Adrenal gland (tissue), 12 donors: ENCODE data around the gene CNTNAP2. TPM values are rescaled to one million over a fixed set of nuclear protein-coding genes. Genes with fewer than 3 reads are reported as not detected.

Experiments used
- DNase-seq, 7 donors: peaks; one replicate each; pipeline ENCODE4 v3.0.0-alpha.2; 2019 to 2020
- H3K27ac ChIP-seq, 5 donors: fragments of 200-600 bp; sonication (generic) in 4 of 5; 1 replicate in 3 of 5; 2 replicates in 2 of 5; pipeline versions ENCODE4 v1.5.1 to v1.8.0; 2016 to 2020; ENCODE audit warnings: mild to moderate bottlenecking in 1 of 5
- H3K27me3 ChIP-seq: fragments of 200-600 bp; 2 replicates; pipeline ENCODE4 v1.8.0; 2021
- H3K36me3 ChIP-seq, 2 donors: fragments of 200-600 bp; replicated peaks in 1 of 2; 1 replicate in 1 of 2; 2 replicates in 1 of 2; pipeline versions ENCODE4 v1.5.1 to v1.8.0; 2018 to 2022
- H3K4me1 ChIP-seq, 2 donors: fragments of 200-600 bp; replicated peaks in 1 of 2; 1 replicate in 1 of 2; 2 replicates in 1 of 2; pipeline versions ENCODE4 v1.5.1 to v1.8.0; 2018 to 2021
- H3K4me3 ChIP-seq, 4 donors: fragments of 200-600 bp; sonication (generic) in 3 of 4; one replicate each; pipeline ENCODE4 v1.5.1; 2016 to 2018
- H3K9me3 ChIP-seq, 3 donors: fragments of 200-600 bp; sonication (generic) in 1 of 3; replicated peaks in 1 of 3; 1 replicate in 2 of 3; 2 replicates in 1 of 3; pipeline versions ENCODE4 v1.5.1 to v1.8.0; 2016 to 2021
- CTCF ChIP-seq, 6 experiments: fragments of 450-650 bp in 4 of 6; fragments of 200-600 bp in 2 of 6; sonication (generic) in 1 of 6; IDR thresholded peaks; 1 replicate in 5 of 6; 2 replicates in 1 of 6; pipeline versions ENCODE4 v1.5.1 to v1.8.0; 2016 to 2021; ENCODE audit warnings: antibody characterized with exemption in 6 of 6, mild to moderate bottlenecking in 2 of 6, moderate library complexity in 1 of 6
- POLR2A ChIP-seq, 2 donors: fragments of 450-650 bp; IDR thresholded peaks; one replicate each; pipeline ENCODE4 v1.6.1; 2017; ENCODE audit warnings: antibody characterized with exemption in 2 of 2, mild to moderate bottlenecking in 2 of 2, moderate library complexity in 1 of 2
- WGBS, 4 donors: extraction: QIAGEN DNeasy Blood & Tissue Kit in 2 of 4; methylation state at CpG; one replicate each; pipeline versions ENCODE4 v1.1.5 to v1.1.7; 2013 to 2017; 5-methylcytosine and 5-hydroxymethylcytosine counted together
- intact Hi-C, 2 donors: fragments of 100-400 bp; cut with DNase I; formaldehyde crosslinking; loops; one replicate each; pipeline versions ENCODE4 v1.14.1 to v1.15.0; 2022 to 2023
- polyA plus RNA-seq, 3 donors: library from polyadenylated mRNA; stranded (reverse); fragments of 200-250 nt in 2 of 3; fragments of 350-450 nt in 1 of 3; fragmentation: Illumina TruSeq in 1 of 3; extraction: RNeasy Lipid Tissue Mini Kit (QIAGEN cat#74804) in 1 of 3; gene quantifications; one replicate each; pipeline ENCODE4 v1.2.3, GENCODE V29; 2013 to 2014
- total RNA-seq, 9 donors: library from RNA; depleted of rRNA in 4 of 9; stranded (reverse); fragments of >200 nt in 4 of 9; fragments of 120-200 nt in 1 of 9; fragmentation: NEBNext Ultra II Directional in 1 of 9; extraction: Animal tissue kit (Norgen Biotek cat#: 25700) in 1 of 9; gene quantifications; one replicate each; pipeline versions ENCODE4 v1.1.0 to v1.2.4, GENCODE V29; 2013 to 2023
- donor health status: healthy with polysubstance abuse.
- donor health status: Bipolar disorder and iron deficiency.
- donor health status: DM: yes; HTN: yes; CAD: no.
- donor health status: DM: no; HTN: no; CAD: no.
- donor health status: DM: no; HTN: no; CAD: no.
- donor health status: DM: yes; HTN: yes; CAD: no.

The CNTNAP2 gene
- total and polyA plus RNA-seq, 12 donors = 0.14 to 6.3 (median 1.8) TPM; not detected in 2

DNA sequence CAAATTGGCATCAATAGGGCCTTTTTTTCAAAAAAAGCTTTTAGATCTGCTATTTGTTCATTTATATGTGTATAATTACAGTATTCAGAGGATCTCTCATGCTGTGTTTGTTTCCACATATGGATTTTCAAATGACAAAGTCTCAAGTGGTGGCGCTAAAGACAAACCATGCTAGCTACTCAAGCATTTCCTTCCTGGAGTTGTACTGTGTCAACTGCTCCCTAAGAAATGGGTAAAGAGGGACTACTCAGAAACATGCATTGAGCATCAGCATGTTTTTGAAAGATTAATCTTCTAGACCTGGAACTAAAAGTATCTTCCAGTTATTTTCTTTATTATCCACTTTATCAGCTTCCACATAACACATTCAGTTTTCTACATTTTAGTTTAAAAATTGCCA lies 12.7 kb downstream of the CNTNAP2 start:
- TF ChIP-seq POLR2A (IDR thresholded peaks at IDR 0.05) = no peak
- TF ChIP-seq CTCF (IDR thresholded peaks at IDR 0.05) = no peak
- 16 to 35% (median 20%) methylated on average over 1 of the region's 1 CpG for WGBS, 4 donors
- intact Hi-C loops = no loop called here
- no peaks in the 10 kb centered on the region for H3K4me1 ChIP-seq
- H3K4me3 ChIP-seq = no peak overlapping the region
- H3K36me3 ChIP-seq = no peaks in the 10 kb centered on the region
- DNase-seq = no peak
- no peaks in the 10 kb centered on the region for H3K27me3 ChIP-seq
- H3K27ac ChIP-seq = no peak overlapping the region
- no peaks in the 10 kb centered on the region for H3K9me3 ChIP-seq

GRCh38 chr7:146129997-146130396 lies 13.4 kb downstream of the CNTNAP2 start:
- 80 to 93% (median 90%) methylated on average over 9 of the region's 9 CpGs for WGBS, 4 donors

DNA sequence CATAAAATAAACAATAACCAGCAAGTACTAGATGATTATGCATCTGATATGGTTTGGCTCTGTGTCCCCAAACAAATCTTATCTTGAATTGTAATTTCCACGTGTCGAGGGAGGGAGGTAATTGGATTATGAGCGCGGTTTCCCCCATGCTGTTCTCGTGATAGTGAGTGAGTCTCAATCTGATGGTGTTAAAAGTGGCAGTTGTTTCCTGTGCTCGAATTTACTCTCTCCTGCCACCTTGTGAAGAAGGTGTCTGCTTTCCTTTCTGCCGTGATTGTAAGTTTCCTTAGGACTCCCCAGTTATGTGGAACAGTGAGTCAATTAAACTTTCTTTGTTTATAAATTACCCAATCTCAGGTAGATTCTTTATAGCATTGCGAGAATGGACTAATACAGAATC lies 15.1 kb downstream of the CNTNAP2 start:
- intact Hi-C loops = no loop called here
- H3K4me3 ChIP-seq = no peak overlapping the region
- H3K36me3 ChIP-seq = no peaks in the 10 kb centered on the region
- no peaks in the 10 kb centered on the region for H3K27me3 ChIP-seq
- TF ChIP-seq POLR2A (IDR thresholded peaks at IDR 0.05) = no peak
- no peak for TF ChIP-seq CTCF (IDR thresholded peaks at IDR 0.05)
- no peaks in the 10 kb centered on the region for H3K9me3 ChIP-seq
- 72 to 76% (median 73%) methylated on average over 8 of the region's 8 CpGs for WGBS, 4 donors
- no peaks in the 10 kb centered on the region for H3K4me1 ChIP-seq
- no peak overlapping the region for H3K27ac ChIP-seq
- no peak for DNase-seq

More at GRCh38 chr7:146129997-146130396, 13.4 kb downstream of the CNTNAP2 start:
- intact Hi-C loops = no loop called here
- TF ChIP-seq POLR2A (IDR thresholded peaks at IDR 0.05) (no peak), CTCF (IDR thresholded peaks at IDR 0.05) (no peak)
- Histone ChIP-seq H3K36me3 (no peaks in the 10 kb centered on the region), H3K9me3 (no peaks in the 10 kb centered on the region), H3K4me1 (no peaks in the 10 kb centered on the region), H3K27me3 (no peaks in the 10 kb centered on the region), H3K4me3 (no peak overlapping the region), H3K27ac (no peak overlapping the region)
- DNase-seq = no peak

- Histone ChIP-seq H3K36me3 (no peaks in the 10 kb centered on the region), H3K27ac (no peak overlapping the region), H3K4me1 (no peaks in the 10 kb centered on the region), H3K27me3 (no peaks in the 10 kb centered on the region), H3K9me3 (no peaks in the 10 kb centered on the region), H3K4me3 (no peak overlapping the region)
- no peak for TF ChIP-seq CTCF (IDR thresholded peaks at IDR 0.05)
- TF ChIP-seq POLR2A (IDR thresholded peaks at IDR 0.05) = no peak
- no peak for DNase-seq
- WGBS, 4 donors = 68 to 74% (median 70%) methylated on average over 11 of the region's 11 CpGs
- intact Hi-C loops = no loop called here
These were observed 19.8 kb downstream of the CNTNAP2 start for GRCh38 chr7:146136357-146136875.
